GM12878 (cell line): ENCODE results near the gene KCNJ3. TPM values are rescaled to one million over a fixed set of nuclear protein-coding genes. Genes with fewer than 3 reads are reported as not detected.

Experiments
- ATAC-seq: fragments of 200-7000 bp; cut with Tn5 transposase; 3 replicates; pipeline ENCODE4 v1.9.1; 2020; ENCODE audit warnings: mild to moderate bottlenecking, moderate library complexity
- BruUV-seq: library from RNA; stranded (reverse); fragments of 400-500 nt; replicated peaks from 2 replicates; lab custom pipeline; 2021; lab: Mats Ljungman, UMichigan
- CTCF ChIA-PET: fragments of 300-600 bp; sonication (Branson Sonifier 250); formaldehyde crosslinking; extraction: SDS; loops from one replicate; lab custom pipeline; 2021; ENCODE audit warnings: inconsistent platforms; lab: Yijun Ruan, JAX
- POLR2A ChIA-PET: fragments of 350-600 bp; formaldehyde crosslinking; extraction: SDS; loops from one replicate; lab custom pipeline; 2021; ENCODE audit warnings: inconsistent platforms; lab: Charles Lee
- RAD21 ChIA-PET: fragments of 300-600 bp; sonication (Branson Sonifier 250); formaldehyde crosslinking; loops from one replicate; lab custom pipeline; 2023; ENCODE audit warnings: antibody characterized with exemption; ENCODE audit not compliant: unreplicated experiment; lab: Charles Lee
- SMC1A ChIA-PET: fragments of 300-600 bp; sonication (Branson Sonifier 250); formaldehyde crosslinking; loops from one replicate; lab custom pipeline; 2023; ENCODE audit not compliant: unreplicated experiment, uncharacterized antibody; lab: Charles Lee
- DNase-seq: peaks from one replicate; pipeline ENCODE4 v3.0.0-alpha.2; 2011; ENCODE audit warnings: low read depth, low spot score
- FAIRE-seq: peaks from 3 replicates; lab custom pipeline; 2011; peaks lifted over from hg19 to GRCh38; lab: Jason Lieb, UNC
- H2AFZ ChIP-seq: 2 replicates; pipeline ENCODE4 v1.6.0; 2011; ENCODE audit warnings: low read depth, low read length, control low read depth; ENCODE audit not compliant: control insufficient read depth
- H3K27ac ChIP-seq: 2 replicates; pipeline ENCODE4 v1.5.1; 2011; ENCODE audit warnings: control low read depth; ENCODE audit not compliant: control insufficient read depth, insufficient read depth
- H3K27me3 ChIP-seq, 2 experiments: replicated peaks in 1 of 2; 2 replicates each; pipeline versions ENCODE4 v1.6.0 to v1.6.1; 2011; ENCODE audit warnings: low read length in 1 of 2; ENCODE audit not compliant: control insufficient read depth in 2 of 2, insufficient read depth in 2 of 2
- H3K36me3 ChIP-seq, 2 experiments: 2 replicates each; pipeline ENCODE4 v1.5.1; 2011; ENCODE audit warnings: low read length in 1 of 2; ENCODE audit not compliant: control insufficient read depth in 2 of 2, insufficient read depth in 2 of 2
- H3K4me1 ChIP-seq: 2 replicates; pipeline ENCODE4 v1.6.1; 2011; ENCODE audit warnings: mild to moderate bottlenecking, low read length, moderate library complexity, mixed read lengths; ENCODE audit not compliant: control insufficient read depth, insufficient read depth
- H3K4me2 ChIP-seq: 2 replicates; pipeline ENCODE4 v1.6.0; 2011; ENCODE audit warnings: control low read depth; ENCODE audit not compliant: control insufficient read depth, insufficient read depth
- H3K4me3 ChIP-seq: fragments of 200-600 bp; sonication (generic); 2 replicates; pipeline ENCODE4 v1.5.1; 2016
- H3K79me2 ChIP-seq: 2 replicates; pipeline ENCODE4 v1.6.0; 2011; ENCODE audit warnings: low read length; ENCODE audit not compliant: control insufficient read depth, insufficient read depth
- H3K9ac ChIP-seq: 2 replicates; pipeline ENCODE4 v1.8.0; 2011; ENCODE audit warnings: low read length, control low read depth, mixed read lengths; ENCODE audit not compliant: control insufficient read depth, insufficient read depth
- H3K9me3 ChIP-seq: replicated peaks from 3 replicates; pipeline ENCODE4 v1.5.1; 2011; ENCODE audit warnings: mild to moderate bottlenecking, low read length; ENCODE audit not compliant: control insufficient read depth, insufficient read depth
- H4K20me1 ChIP-seq: 2 replicates; pipeline ENCODE4 v1.6.0; 2011; ENCODE audit not compliant: control insufficient read depth, insufficient read depth
- BRCA1 ChIP-seq: IDR thresholded peaks from 2 replicates; pipeline ENCODE4 v1.6.1; 2011; ENCODE audit warnings: low read depth, low read length, improper control_type of control experiment
- CUX1 ChIP-seq: IDR thresholded peaks from 2 replicates; pipeline ENCODE4 v1.6.1; 2012; ENCODE audit warnings: improper control_type of control experiment, low read depth, low read length; ENCODE audit not compliant: insufficient replicate concordance
- MEF2A ChIP-seq: IDR thresholded peaks from 2 replicates; pipeline ENCODE4 v1.6.1; 2011; ENCODE audit warnings: low read depth, mild to moderate bottlenecking, low read length, moderate library complexity; ENCODE audit not compliant: insufficient read depth
- MEF2B ChIP-seq: fragments of 450-650 bp; IDR thresholded peaks from 2 replicates; pipeline ENCODE4 v1.6.1; 2018; ENCODE audit warnings: mild to moderate bottlenecking, moderate library complexity; ENCODE audit not compliant: partially characterized antibody, poor library complexity, severe bottlenecking
- NFYB ChIP-seq: IDR thresholded peaks from 2 replicates; pipeline ENCODE4 v1.6.1; 2011; ENCODE audit warnings: low read depth, mild to moderate bottlenecking, low read length, improper control_type of control experiment, moderate library complexity; ENCODE audit not compliant: insufficient read depth
- NR2C1 ChIP-seq: fragments of 450-650 bp; IDR thresholded peaks from 2 replicates; pipeline ENCODE4 v1.6.1; 2017; ENCODE audit warnings: antibody characterized with exemption, mild to moderate bottlenecking, moderate library complexity
- RAD51 ChIP-seq: fragments of 450-650 bp; IDR thresholded peaks from 2 replicates; pipeline ENCODE4 v1.6.1; 2016; ENCODE audit warnings: moderate library complexity, mild to moderate bottlenecking, inconsistent platforms
- ZNF687 ChIP-seq: fragments of 450-650 bp; IDR thresholded peaks from 2 replicates; pipeline ENCODE4 v1.6.1; 2017; ENCODE audit warnings: mild to moderate bottlenecking, moderate library complexity
- WGBS: methylation state at CpG from one replicate; pipeline ENCODE4 v1.1.6; 2016; ENCODE audit warnings: low lambda C conversion rate; ENCODE audit not compliant: insufficient replicate concordance, insufficient coverage; ENCODE audit errors: missing lambda C conversion rate; 5-methylcytosine and 5-hydroxymethylcytosine counted together
- in situ Hi-C: fragments of 300-500 bp; cut with MboI; formaldehyde crosslinking; loops from 9 replicates; pipeline ENCODE4 v1.14.3; 2018; ENCODE audit warnings: mixed read lengths
- intact Hi-C: fragments of 100-400 bp; cut with micrococcal nuclease; formaldehyde crosslinking; loops from one replicate; pipeline ENCODE4 v1.14.2; 2022; ENCODE audit not compliant: unreplicated experiment
- polyA plus RNA-seq, 11 experiments: library from polyadenylated mRNA; depleted of rRNA in 4 of 11; unstranded in 6 of 11; stranded (reverse) in 5 of 11; fragments of >200 nt; fragmentation: Nextera tagmentation in 4 of 11; fragmentation: Illumina TruSeq in 1 of 11; extraction: Ambion mirVana in 4 of 11; extraction: Trizol in 1 of 11; gene quantifications; 1 replicate in 1 of 11; 2 replicates in 10 of 11; pipeline versions ENCODE4 v1.2.1 to v1.2.3, GENCODE V29; 2011 to 2016; ENCODE audit warnings: inconsistent platforms in 2 of 11, missing spikeins in 2 of 11, low read depth in 1 of 11
- total RNA-seq, 4 experiments: library from RNA; depleted of rRNA in 3 of 4; stranded (reverse); fragments of >200 nt in 3 of 4; fragmentation: Illumina TruSeq in 1 of 4; extraction: Trizol in 1 of 4; gene quantifications; 2 replicates each; pipeline versions ENCODE4 v1.2.1 to v1.2.3, GENCODE V29; 2013 to 2021

Gene KCNJ3
- total and polyA plus RNA-seq, 10 of the 15 experiments (the other 5 are each of a cell fraction or from before 2014, with no cell fraction given), result 0.01 to 1.1 (median 0.04) TPM; not detected in 6

- no peaks in the 10 kb centered on the region for H3K36me3 ChIP-seq
- H4K20me1 ChIP-seq, result no peaks in the 10 kb centered on the region
- ChIA-PET CTCF (no interaction called here), RAD21 (no interaction called here)
- FAIRE-seq (no peak), DNase-seq (no peak), ATAC-seq (no peak)
- H3K27me3 ChIP-seq, result no peaks in the 10 kb centered on the region
- H3K4me3 ChIP-seq, result no peak overlapping the region
- no peak overlapping the region for H2AFZ ChIP-seq
- intact Hi-C loops, result no loop called here
- no peak overlapping the region for H3K27ac ChIP-seq
- in situ Hi-C loops, result no loop called here
- TF ChIP-seq RAD51, result no peak
- TF ChIP-seq, all 136 proteins: peak for 0
- Histone ChIP-seq H3K9ac (no peak overlapping the region), H3K79me2 (no peaks in the 10 kb centered on the region), H3K4me1 (no peaks in the 10 kb centered on the region), H3K9me3 (no peaks in the 10 kb centered on the region), H3K4me2 (no peak overlapping the region)
- POLR2A ChIA-PET, result no interaction called here
- no TSS peak for BruUV-seq
- WGBS, result 90% methylated on average over 1 of the region's 1 CpG
- SMC1A ChIA-PET, result no interaction called here
Measured at GRCh38 chr2:154758871-154759270, 60.4 kb downstream of the KCNJ3 start.

- H3K79me2 ChIP-seq, result no peaks in the 10 kb centered on the region
- no peaks in the 10 kb centered on the region for H3K9me3 ChIP-seq
- ChIA-PET POLR2A (no interaction called here), RAD21 (no interaction called here), SMC1A (no interaction called here), CTCF (no interaction called here)
- intact Hi-C loops (no loop called here), in situ Hi-C loops (no loop called here)
- no peaks in the 10 kb centered on the region for H4K20me1 ChIP-seq
- no peaks in the 10 kb centered on the region for H3K27me3 ChIP-seq
- no peak for ATAC-seq
- no peaks in the 10 kb centered on the region for H3K4me1 ChIP-seq
- H3K4me3 ChIP-seq, result no peak overlapping the region
- no TSS peak for BruUV-seq
- 0% methylated on average over 2 of the region's 2 CpGs for WGBS
- H3K9ac ChIP-seq, result no peak overlapping the region
- no peak for DNase-seq
- FAIRE-seq, result no peak
- H3K27ac ChIP-seq, result no peak overlapping the region
- H3K36me3 ChIP-seq, result no peaks in the 10 kb centered on the region
- no peak overlapping the region for H2AFZ ChIP-seq
- no peak overlapping the region for H3K4me2 ChIP-seq
- no peak for TF ChIP-seq NR2C1
- TF ChIP-seq MEF2B, result no peak
- no peak for TF ChIP-seq BRCA1
- TF ChIP-seq CUX1, result no peak
- TF ChIP-seq ZNF687, result no peak
- TF ChIP-seq NFYB, result no peak
- TF ChIP-seq MEF2A, result no peak
Measured at GRCh38 chr2:154762638-154763037, 64.1 kb downstream of the KCNJ3 start.
